HG03103 (cell line): ENCODE measurements around the gene SYT1.

ENCODE experiments used
- ATAC-seq: cut with Tn5 transposase; IDR thresholded peaks from one replicate; pipeline ENCODE4 v1.9.1; 2021; ENCODE audit warnings: low read depth; ENCODE audit not compliant: unreplicated experiment

SYT1 gene

DNA sequence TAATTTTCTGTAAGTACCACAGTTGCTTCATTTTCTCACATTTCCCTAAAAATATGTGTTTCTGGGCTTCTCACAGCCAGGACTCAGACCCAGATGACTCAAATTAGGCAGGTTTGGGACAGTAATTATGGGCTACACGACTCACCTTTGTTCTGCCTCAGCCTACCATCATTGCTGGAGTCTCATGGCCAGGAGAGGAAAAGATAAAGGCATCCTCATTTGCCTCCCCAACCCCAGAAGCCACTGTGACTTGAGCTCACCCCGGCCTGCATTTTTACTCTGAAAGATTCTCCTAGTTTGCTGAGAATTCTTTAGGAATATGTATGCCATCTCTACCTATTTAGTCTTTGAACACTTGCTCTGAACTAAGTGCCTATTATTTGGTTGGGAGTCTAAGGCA is 618.3 kb downstream of the SYT1 start:
- no peak for ATAC-seq

DNA sequence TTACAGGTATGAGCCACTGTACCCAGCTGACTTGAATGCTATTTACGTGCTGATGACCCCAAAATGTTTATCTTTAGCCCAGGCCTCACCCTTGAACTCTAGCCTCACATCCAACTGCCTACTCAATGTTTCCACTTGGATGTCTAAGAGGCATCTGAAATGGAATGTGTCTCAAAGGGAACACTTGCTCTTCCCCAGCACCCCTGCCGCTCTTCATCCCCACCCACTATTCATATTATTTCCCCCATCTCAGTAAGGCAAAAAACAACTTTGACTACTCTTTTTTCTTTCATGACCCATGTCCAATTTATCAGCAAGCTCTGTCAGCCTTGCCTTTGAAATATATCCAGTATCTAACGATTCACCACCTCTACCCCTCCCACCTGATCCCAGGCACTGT is 621.6 kb downstream of the SYT1 start:
- no peak for ATAC-seq

DNA sequence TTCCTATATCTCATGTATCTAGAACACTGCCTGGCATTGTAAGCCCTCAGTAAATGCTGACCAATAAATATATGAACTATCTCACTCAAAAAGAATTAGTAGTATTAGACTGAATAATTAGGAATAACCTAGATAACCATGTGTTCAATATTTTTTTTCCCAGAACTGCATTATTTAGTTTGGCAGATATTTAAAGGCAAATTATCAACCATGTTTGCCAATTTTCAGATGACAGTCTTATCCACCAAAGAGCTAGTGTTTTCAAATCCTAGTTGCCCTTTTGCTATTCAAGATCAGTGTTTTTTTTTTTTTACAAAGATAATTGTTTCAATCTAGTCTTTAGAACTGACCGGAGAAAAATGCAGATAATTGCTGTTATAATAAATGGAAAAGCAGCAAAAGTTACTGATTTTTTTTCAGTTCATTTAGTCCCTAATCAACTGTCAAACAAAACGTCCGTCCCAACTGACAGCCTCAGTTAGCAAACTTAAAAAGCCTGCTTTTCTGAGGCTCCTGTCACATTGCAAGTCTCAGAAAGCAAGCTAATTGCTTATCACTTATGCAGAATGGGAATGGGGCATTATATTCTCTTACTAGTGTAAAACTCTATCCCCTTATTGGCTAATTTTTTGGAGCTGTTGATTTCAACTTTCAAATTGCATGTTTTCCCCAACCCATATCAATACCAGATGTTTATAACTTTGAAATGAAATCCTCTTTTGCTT is 623.0 kb downstream of the SYT1 start:
- ATAC-seq: no peak
